ENCODE data around the gene ATL2.

GRCh38 chr2:38387887-38388286 lies 10.8 kb upstream of the ATL2 start:
- TF ChIP-seq EP300 (IDR thresholded peaks at IDR 0.05; ENCODE audit: borderline replicate concordance in 1 of 2, low read depth in 2 of 2, low read length in 2 of 2): no peak
- no peak for TF ChIP-seq MAFK (IDR thresholded peaks at IDR 0.05; ENCODE audit: low read depth, low read length)
- TF ChIP-seq ATF2 (IDR thresholded peaks at IDR 0.05; ENCODE audit: low read length): no peak
- TF ChIP-seq CTCF (IDR thresholded peaks at IDR 0.05; ENCODE audit: control extremely low read depth in 1 of 3, insufficient read depth in 1 of 3, low read depth in 1 of 3, low read length in 3 of 3): no peak
- TF ChIP-seq SP1 (IDR thresholded peaks at IDR 0.05; ENCODE audit: low read depth, low read length): no peak

Measured in H1 (cell line).